SK-N-MC (cell line): ENCODE data around the gene IRGQ.

ENCODE experiments used
- EZH2 ChIP-seq: fragments of 200-600 bp; sonication (generic); IDR thresholded peaks from one replicate; pipeline ENCODE4 v1.6.1; 2017; ENCODE audit warnings: antibody characterized with exemption
- FOXP2 ChIP-seq: optimal IDR thresholded peaks from 2 replicates; pipeline ENCODE3; 2011; ENCODE audit warnings: mild to moderate bottlenecking, moderate library complexity; ENCODE audit not compliant: insufficient read depth; ENCODE audit errors: extremely low read length, control extremely low read depth
- POLR2AphosphoS5 ChIP-seq: IDR thresholded peaks from 2 replicates; pipeline ENCODE4 v1.6.1; 2012; ENCODE audit warnings: mild to moderate bottlenecking, low read depth, low read length, borderline replicate concordance

DNA sequence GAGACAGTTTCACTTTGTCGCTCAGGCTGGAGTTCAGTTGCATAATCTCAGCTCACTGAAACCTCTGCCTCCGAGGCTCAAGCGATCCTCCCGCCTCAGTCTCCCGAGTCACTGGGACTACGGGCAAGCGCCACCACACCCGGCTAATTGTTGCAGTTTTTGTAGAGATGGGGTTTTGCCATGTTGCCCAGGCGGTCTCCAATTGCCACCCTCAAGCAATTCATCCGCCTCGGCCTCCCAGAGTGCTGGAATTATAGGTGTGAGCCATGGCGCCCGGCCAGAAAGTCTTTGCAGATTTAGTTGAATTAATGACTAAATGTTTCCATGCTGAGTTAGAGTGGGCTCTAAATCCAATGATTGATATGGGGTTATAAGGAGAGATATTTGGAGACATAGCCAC lies 48.2 kb upstream of the IRGQ start:
- TF ChIP-seq EZH2 (no peak), POLR2AphosphoS5 (no peak), FOXP2 (no peak)
